Embryonic facial prominence (tissue), 1 donor: ENCODE data around the gene HOXA13.

Experiments used
- DNase-seq: peaks from one replicate; pipeline ENCODE4 v3.0.0-alpha.2; 2016; ENCODE audit errors: extremely low spot score

Gene HOXA13

GRCh38 chr7:27148031-27148755 lies 51.7 kb downstream of the HOXA13 start:
- no peak for DNase-seq

- no peak for DNase-seq
Observed at GRCh38 chr7:27147199-27148030, 52.5 kb downstream of the HOXA13 start, which contains the start of gene HOXA6. Gene HOXA6 (minus strand): TSS chr7:27147774. CDS start chr7:27147749, 25 bp downstream.

- no peak for DNase-seq
Observed at GRCh38 chr7:27146491-27147198, 53.2 kb downstream of the HOXA13 start.

- no peak for DNase-seq
Observed at GRCh38 chr7:27145914-27146412, 53.9 kb downstream of the HOXA13 start.

GRCh38 chr7:27145165-27145913 lies 54.6 kb downstream of the HOXA13 start:
- DNase-seq, result no peak

GRCh38 chr7:27144781-27145164 lies 55.1 kb downstream of the HOXA13 start:
- no peak for DNase-seq
